Measurements from ENCODE around the gene CALHM1.

- TF ChIP-seq CTCF (IDR thresholded peaks at IDR 0.05) (no peak), POLR2A (IDR thresholded peaks at IDR 0.05) (no peak)
These were observed 18.3 kb downstream of the CALHM1 start for GRCh38 chr10:103440416-103440815.

Data from thyroid gland (tissue), 4 donors.